Measurements from ENCODE around the gene LIPC.

DNA sequence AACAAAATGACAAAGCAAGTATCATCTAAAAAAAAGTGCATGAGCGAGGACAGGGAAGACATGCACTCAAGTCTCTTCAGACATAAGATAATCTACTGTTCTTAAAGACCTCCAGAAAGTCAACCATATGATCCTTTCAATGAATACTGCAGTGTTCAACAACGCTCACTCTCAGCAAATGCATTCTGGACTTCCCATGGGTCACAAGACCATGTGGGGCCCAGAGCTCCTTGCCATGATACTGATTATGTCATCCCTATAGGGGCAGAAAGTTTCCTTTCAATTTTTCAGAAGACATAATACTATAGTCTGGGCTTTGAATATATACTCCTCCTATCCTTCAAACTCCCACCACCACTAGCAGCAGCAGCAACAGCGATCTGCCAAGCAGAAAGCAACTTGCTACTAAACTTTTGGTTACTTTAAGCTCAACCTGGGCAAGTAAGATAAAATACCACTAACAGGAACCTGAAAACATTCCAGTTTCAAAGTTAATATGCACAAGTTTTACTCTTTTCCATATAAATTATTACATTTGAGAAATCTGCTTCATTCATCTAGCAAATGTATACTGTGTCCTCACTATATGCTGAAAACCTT, 174.2 kb downstream of the LIPC start:
- TF ChIP-seq, protein P1, sequence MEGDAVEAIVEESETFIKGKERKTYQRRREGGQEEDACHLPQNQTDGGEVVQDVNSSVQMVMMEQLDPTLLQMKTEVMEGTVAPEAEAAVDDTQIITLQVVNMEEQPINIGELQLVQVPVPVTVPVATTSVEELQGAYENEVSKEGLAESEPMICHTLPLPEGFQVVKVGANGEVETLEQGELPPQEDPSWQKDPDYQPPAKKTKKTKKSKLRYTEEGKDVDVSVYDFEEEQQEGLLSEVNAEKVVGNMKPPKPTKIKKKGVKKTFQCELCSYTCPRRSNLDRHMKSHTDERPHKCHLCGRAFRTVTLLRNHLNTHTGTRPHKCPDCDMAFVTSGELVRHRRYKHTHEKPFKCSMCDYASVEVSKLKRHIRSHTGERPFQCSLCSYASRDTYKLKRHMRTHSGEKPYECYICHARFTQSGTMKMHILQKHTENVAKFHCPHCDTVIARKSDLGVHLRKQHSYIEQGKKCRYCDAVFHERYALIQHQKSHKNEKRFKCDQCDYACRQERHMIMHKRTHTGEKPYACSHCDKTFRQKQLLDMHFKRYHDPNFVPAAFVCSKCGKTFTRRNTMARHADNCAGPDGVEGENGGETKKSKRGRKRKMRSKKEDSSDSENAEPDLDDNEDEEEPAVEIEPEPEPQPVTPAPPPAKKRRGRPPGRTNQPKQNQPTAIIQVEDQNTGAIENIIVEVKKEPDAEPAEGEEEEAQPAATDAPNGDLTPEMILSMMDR (IDR thresholded peaks at IDR 0.05; ENCODE audit: borderline replicate concordance, extremely low read depth, low read length, poor library complexity, severe bottlenecking) = no peak
- TF ChIP-seq EZH2 (IDR thresholded peaks at IDR 0.05; ENCODE audit: borderline replicate concordance, low read depth, low read length, severe bottlenecking) = no peak

All from DND-41 (cell line).